ENCODE measurements around the gene DGAT2L6. TPM values are rescaled to one million over a fixed set of nuclear protein-coding genes. Genes with fewer than 3 reads are reported as not detected.

The DGAT2L6 gene
- total RNA-seq, 5 donors from 2014 or later (not counting 1 experiment from before 2014, with no cell fraction given), result not detected

DNA sequence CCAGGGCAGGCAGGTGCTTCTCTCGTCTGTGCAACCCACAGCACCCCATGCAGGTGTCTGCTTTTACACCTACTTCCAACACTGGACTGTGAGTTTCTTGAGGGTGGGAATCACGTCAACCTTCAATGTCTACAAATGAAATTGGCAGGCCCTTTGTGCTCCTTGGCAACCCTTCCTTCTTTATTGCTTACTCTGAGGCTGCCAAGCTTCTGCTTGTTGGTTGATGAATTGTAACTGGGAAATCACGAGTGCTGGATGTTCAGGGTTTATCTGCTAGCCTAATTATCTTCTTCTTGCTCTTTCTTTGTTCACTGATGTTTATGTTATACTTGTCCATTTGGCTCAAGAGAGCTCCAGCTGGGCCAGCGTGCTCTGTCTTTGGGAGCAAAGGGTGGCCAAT, 2.5 kb upstream of the DGAT2L6 start:
- DNase-seq, result no peak
- Mint-ChIP-seq H3K4me3 (no peak overlapping the region), H3K36me3 (no peaks in the 10 kb centered on the region), H3K27me3 (peaks cover 0 to 9% of the 10 kb centered on the region in 2 donors), H3K9me3 (no peaks in the 10 kb centered on the region), H3K27ac (no peak overlapping the region), H3K4me1 (no peaks in the 10 kb centered on the region)
- ChIA-PET CTCF (no interaction called here), POLR2A (no interaction called here)
- H3K4me1 ChIP-seq (ENCODE audit: control insufficient read depth in 1 of 2, extremely low read depth in 1 of 2, insufficient read depth in 2 of 2, low read length in 2 of 2), result no peaks in the 10 kb centered on the region
- H3K4me3 ChIP-seq (ENCODE audit: control insufficient read depth in 1 of 2, extremely low read depth in 1 of 2, low read length in 1 of 2), result no peak overlapping the region
- no peak overlapping the region for H3K27ac ChIP-seq (ENCODE audit: low read length)
- no peaks in the 10 kb centered on the region for H3K9me3 ChIP-seq
- H3K27me3 ChIP-seq (replicated peaks in 1 of 2; ENCODE audit: control insufficient read depth in 2 of 2, extremely low read depth in 1 of 2, insufficient read depth in 2 of 2, low read length in 1 of 2), result no peaks in the 10 kb centered on the region
- H3K36me3 ChIP-seq (ENCODE audit: control insufficient read depth in 2 of 2, extremely low read depth in 1 of 2, insufficient read depth in 1 of 2, low read length in 1 of 2), result no peaks in the 10 kb centered on the region
- no peak for ATAC-seq (replicated peaks in 1 of 4)
- no CpG with 5 or more reads among the region's 4 CpGs for WGBS (ENCODE audit: insufficient coverage)

DNA sequence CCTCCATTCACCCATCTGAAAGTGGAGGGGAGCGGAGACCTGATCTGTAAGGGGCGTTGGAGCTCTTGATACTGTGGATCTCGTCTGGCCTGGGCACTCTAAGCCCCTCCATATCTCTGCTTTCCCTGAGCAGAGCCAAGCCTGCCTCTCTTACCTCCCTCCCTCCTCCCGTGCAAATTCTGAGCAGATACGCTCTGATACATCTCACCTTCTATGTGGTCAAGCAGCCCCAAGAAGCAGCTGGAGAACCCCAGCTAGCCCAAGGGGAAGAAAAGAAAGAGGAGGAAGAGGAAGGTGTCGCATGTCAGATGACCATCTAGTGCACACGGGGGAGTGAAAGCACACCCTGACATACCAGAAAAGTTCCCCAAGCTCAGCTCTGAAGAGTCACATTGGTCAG, 1.9 kb upstream of the DGAT2L6 start:
- no peak for ATAC-seq (replicated peaks in 1 of 4)
- no peaks in the 10 kb centered on the region for H3K36me3 Mint-ChIP-seq
- peaks cover 0 to 9% of the 10 kb centered on the region in 2 donors for H3K27me3 Mint-ChIP-seq
- no peaks in the 10 kb centered on the region for H3K9me3 Mint-ChIP-seq
- no CpG with 5 or more reads among the region's 7 CpGs for WGBS (ENCODE audit: insufficient coverage)
- Histone ChIP-seq H3K9me3 (no peaks in the 10 kb centered on the region), H3K27ac (ENCODE audit: low read length) (no peak overlapping the region), H3K27me3 (replicated peaks in 1 of 2; ENCODE audit: control insufficient read depth in 2 of 2, extremely low read depth in 1 of 2, insufficient read depth in 2 of 2, low read length in 1 of 2) (no peaks in the 10 kb centered on the region), H3K4me1 (ENCODE audit: control insufficient read depth in 1 of 2, extremely low read depth in 1 of 2, insufficient read depth in 2 of 2, low read length in 2 of 2) (no peaks in the 10 kb centered on the region), H3K4me3 (ENCODE audit: control insufficient read depth in 1 of 2, extremely low read depth in 1 of 2, low read length in 1 of 2) (no peak overlapping the region), H3K36me3 (ENCODE audit: control insufficient read depth in 2 of 2, extremely low read depth in 1 of 2, insufficient read depth in 1 of 2, low read length in 1 of 2) (no peaks in the 10 kb centered on the region)
- ChIA-PET CTCF (no interaction called here), POLR2A (interaction anchor here in 1 of 2 donors (0.5 kb wide), 1 partner anchor 138 kb away, joined by 3 read pairs; no protein-coding TSS in a partner anchor)
- H3K4me1 Mint-ChIP-seq, result no peaks in the 10 kb centered on the region
- H3K4me3 Mint-ChIP-seq, result no peak overlapping the region
- no peak overlapping the region for H3K27ac Mint-ChIP-seq
- no peak for DNase-seq

DNA sequence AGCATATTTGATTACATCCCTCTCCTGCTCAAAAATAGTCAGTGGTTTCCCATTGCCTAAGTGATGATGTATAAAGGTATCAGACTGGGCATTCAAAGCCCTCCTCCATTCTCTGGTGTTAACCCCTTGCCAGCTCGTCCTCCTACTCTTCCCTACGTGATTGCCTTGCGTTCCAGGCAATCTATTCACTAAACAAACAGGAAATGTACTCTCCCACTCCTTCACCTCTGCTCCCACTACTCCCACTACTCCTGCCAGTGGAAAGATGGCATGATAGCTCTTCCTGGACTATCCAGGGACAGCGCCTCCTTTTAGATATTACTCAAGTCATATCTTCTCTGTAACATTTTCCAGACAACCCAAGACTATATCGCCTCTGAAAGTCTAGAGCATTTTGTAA, 5.8 kb downstream of the DGAT2L6 start:
- CTCF ChIA-PET, result interaction anchor here in 1 of 2 donors (0.6 kb wide), 1 partner anchor 68 kb away, joined by 3 read pairs; no protein-coding TSS in a partner anchor
- no peak overlapping the region for H3K27ac ChIP-seq (ENCODE audit: low read length)
- no CpG with 5 or more reads among the region's 5 CpGs for WGBS (ENCODE audit: insufficient coverage)

DNA sequence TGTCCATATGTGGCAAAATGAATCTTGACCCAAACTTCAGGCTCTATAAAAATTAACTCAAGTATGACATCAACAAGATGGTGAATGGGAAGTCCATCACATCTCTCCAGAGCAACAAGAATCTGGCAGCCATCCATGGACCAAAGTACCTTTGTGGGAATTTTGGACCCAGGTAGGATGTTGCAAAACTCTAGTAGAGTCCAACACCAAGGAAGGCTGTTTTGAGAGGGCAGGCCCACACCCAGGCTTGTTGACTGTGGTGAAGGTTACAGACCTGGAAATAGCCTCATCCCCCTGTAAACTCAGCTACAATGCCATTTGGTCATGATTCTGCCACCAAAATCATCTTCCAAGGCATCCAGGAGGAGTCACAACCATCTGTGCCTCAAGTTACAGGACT, 12.9 kb downstream of the DGAT2L6 start:
- no peak overlapping the region for H3K4me3 ChIP-seq (ENCODE audit: control insufficient read depth in 1 of 2, extremely low read depth in 1 of 2, low read length in 1 of 2)
- Mint-ChIP-seq H3K27ac (no peak overlapping the region), H3K36me3 (peaks cover 9% of the 10 kb centered on the region), H3K27me3 (peaks cover 6 to 39% of the 10 kb centered on the region in 2 donors), H3K9me3 (peaks cover 5 to 10% (median 9%) of the 10 kb centered on the region in 3 donors), H3K4me1 (no peaks in the 10 kb centered on the region), H3K4me3 (no peak overlapping the region)
- no peaks in the 10 kb centered on the region for H3K9me3 ChIP-seq
- H3K36me3 ChIP-seq (ENCODE audit: control insufficient read depth in 2 of 2, extremely low read depth in 1 of 2, insufficient read depth in 1 of 2, low read length in 1 of 2), result no peaks in the 10 kb centered on the region
- POLR2A ChIA-PET, result no interaction called here
- no peaks in the 10 kb centered on the region for H3K4me1 ChIP-seq (ENCODE audit: control insufficient read depth in 1 of 2, extremely low read depth in 1 of 2, insufficient read depth in 2 of 2, low read length in 2 of 2)
- no peak for ATAC-seq (replicated peaks in 1 of 4)
- H3K27ac ChIP-seq (ENCODE audit: low read length), result no peak overlapping the region
- CTCF ChIA-PET, result no interaction called here
- DNase-seq, result no peak
- no peaks in the 10 kb centered on the region for H3K27me3 ChIP-seq (replicated peaks in 1 of 2; ENCODE audit: control insufficient read depth in 2 of 2, extremely low read depth in 1 of 2, insufficient read depth in 2 of 2, low read length in 1 of 2)

More for the DNA sequence above, 5.8 kb downstream of the DGAT2L6 start:
- Histone ChIP-seq H3K36me3 (ENCODE audit: control insufficient read depth in 2 of 2, extremely low read depth in 1 of 2, insufficient read depth in 1 of 2, low read length in 1 of 2) (no peaks in the 10 kb centered on the region), H3K4me3 (ENCODE audit: control insufficient read depth in 1 of 2, extremely low read depth in 1 of 2, low read length in 1 of 2) (no peak overlapping the region), H3K27me3 (replicated peaks in 1 of 2; ENCODE audit: control insufficient read depth in 2 of 2, extremely low read depth in 1 of 2, insufficient read depth in 2 of 2, low read length in 1 of 2) (no peaks in the 10 kb centered on the region), H3K9me3 (no peaks in the 10 kb centered on the region), H3K4me1 (ENCODE audit: control insufficient read depth in 1 of 2, extremely low read depth in 1 of 2, insufficient read depth in 2 of 2, low read length in 2 of 2) (no peaks in the 10 kb centered on the region)
- ATAC-seq (replicated peaks in 1 of 4) (no peak), DNase-seq (no peak)
- no peaks in the 10 kb centered on the region for H3K9me3 Mint-ChIP-seq
- no peak overlapping the region for H3K4me3 Mint-ChIP-seq
- POLR2A ChIA-PET, result no interaction called here
- no peaks in the 10 kb centered on the region for H3K36me3 Mint-ChIP-seq
- peaks cover 7 to 31% of the 10 kb centered on the region in 2 donors for H3K27me3 Mint-ChIP-seq
- no peaks in the 10 kb centered on the region for H3K4me1 Mint-ChIP-seq
- H3K27ac Mint-ChIP-seq, result no peak overlapping the region

- ATAC-seq (replicated peaks in 1 of 4) (peak; percentile 74 to 89 (median 78)), DNase-seq (peak; percentile 3 to 79 (median 45))
- WGBS (ENCODE audit: insufficient coverage), result 32% methylated on average over 5 of the region's 12 CpGs
- POLR2A ChIA-PET, result interaction anchor here in 1 of 2 donors (0.8 kb wide), 1 partner anchor 258 kb away, joined by 4 read pairs; no protein-coding TSS in a partner anchor
- H3K27ac ChIP-seq (ENCODE audit: low read length), result no peak overlapping the region
- H3K27me3 ChIP-seq (replicated peaks in 1 of 2; ENCODE audit: control insufficient read depth in 2 of 2, extremely low read depth in 1 of 2, insufficient read depth in 2 of 2, low read length in 1 of 2), result no peaks in the 10 kb centered on the region
- H3K4me1 Mint-ChIP-seq, result peaks cover 2 to 6% (median 2%) of the 10 kb centered on the region in 3 donors
- no peak overlapping the region for H3K4me3 ChIP-seq (ENCODE audit: control insufficient read depth in 1 of 2, extremely low read depth in 1 of 2, low read length in 1 of 2)
- no peaks in the 10 kb centered on the region for H3K36me3 ChIP-seq (ENCODE audit: control insufficient read depth in 2 of 2, extremely low read depth in 1 of 2, insufficient read depth in 1 of 2, low read length in 1 of 2)
- H3K27ac Mint-ChIP-seq, result no peak overlapping the region
- H3K27me3 Mint-ChIP-seq, result peaks cover 1 to 13% of the 10 kb centered on the region in 2 donors
- H3K9me3 Mint-ChIP-seq, result no peaks in the 10 kb centered on the region
- no peaks in the 10 kb centered on the region for H3K36me3 Mint-ChIP-seq
- no peaks in the 10 kb centered on the region for H3K4me1 ChIP-seq (ENCODE audit: control insufficient read depth in 1 of 2, extremely low read depth in 1 of 2, insufficient read depth in 2 of 2, low read length in 2 of 2)
- no peaks in the 10 kb centered on the region for H3K9me3 ChIP-seq
- H3K4me3 Mint-ChIP-seq, result no peak overlapping the region
- CTCF ChIA-PET, result interaction anchor here (0.7 to 1.9 kb wide), 7 partner anchors 65 to 437 kb away, joined by 3 to 6 read pairs (median 3); no protein-coding TSS in a partner anchor
These were observed 19.9 kb downstream of the DGAT2L6 start for GRCh38 chrX:70196961-70197720.

- Mint-ChIP-seq H3K36me3 (no peaks in the 10 kb centered on the region), H3K4me3 (no peak overlapping the region), H3K9me3 (no peaks in the 10 kb centered on the region), H3K27ac (no peak overlapping the region), H3K4me1 (peaks cover 2 to 6% (median 2%) of the 10 kb centered on the region in 3 donors), H3K27me3 (peaks cover 1 to 28% of the 10 kb centered on the region in 2 donors)
- H3K4me1 ChIP-seq (ENCODE audit: control insufficient read depth in 1 of 2, extremely low read depth in 1 of 2, insufficient read depth in 2 of 2, low read length in 2 of 2), result no peaks in the 10 kb centered on the region
- CTCF ChIA-PET, result no interaction called here
- DNase-seq, result peak in 1 of 35 experiments; percentile 0
- no peak for ATAC-seq (replicated peaks in 1 of 4)
- H3K27ac ChIP-seq (ENCODE audit: low read length), result no peak overlapping the region
- POLR2A ChIA-PET, result no interaction called here
- no peaks in the 10 kb centered on the region for H3K36me3 ChIP-seq (ENCODE audit: control insufficient read depth in 2 of 2, extremely low read depth in 1 of 2, insufficient read depth in 1 of 2, low read length in 1 of 2)
- H3K9me3 ChIP-seq, result no peaks in the 10 kb centered on the region
- H3K27me3 ChIP-seq (replicated peaks in 1 of 2; ENCODE audit: control insufficient read depth in 2 of 2, extremely low read depth in 1 of 2, insufficient read depth in 2 of 2, low read length in 1 of 2), result peaks cover 0 to 2% of the 10 kb centered on the region in 2 experiments
- no peak overlapping the region for H3K4me3 ChIP-seq (ENCODE audit: control insufficient read depth in 1 of 2, extremely low read depth in 1 of 2, low read length in 1 of 2)
- WGBS (ENCODE audit: insufficient coverage), result no CpG with 5 or more reads among the region's 5 CpGs
These were observed 24.4 kb downstream of the DGAT2L6 start for GRCh38 chrX:70201732-70202131.

All from T-cell (primary cell).